HG03460 (cell line): ENCODE measurements around the gene RASA4B.
"Not testable (repeated sequence)": the region's sequence is repeated elsewhere in the genome, so short reads cannot be mapped to it uniquely, and the experiment has no call there.

Experiments
- ATAC-seq: cut with Tn5 transposase; IDR thresholded peaks from one replicate; pipeline ENCODE4 v1.9.1; 2021; ENCODE audit not compliant: unreplicated experiment

RASA4B gene

GRCh38 chr7:102455596-102455995, 62.0 kb downstream of the RASA4B start:
- ATAC-seq, result no peak

GRCh38 chr7:102454932-102455331, 62.6 kb downstream of the RASA4B start:
- not testable (repeated sequence) for ATAC-seq

GRCh38 chr7:102454468-102454867, 63.1 kb downstream of the RASA4B start:
- no peak for ATAC-seq

GRCh38 chr7:102453319-102453718, 64.3 kb downstream of the RASA4B start:
- no peak for ATAC-seq

- no peak for ATAC-seq
Measured at GRCh38 chr7:102452451-102452850, 65.1 kb downstream of the RASA4B start.

GRCh38 chr7:102451371-102452054, 66.1 kb downstream of the RASA4B start:
- ATAC-seq, result no peak

GRCh38 chr7:102450242-102450641, 67.3 kb downstream of the RASA4B start:
- no peak for ATAC-seq

GRCh38 chr7:102449136-102449535, 68.4 kb downstream of the RASA4B start:
- no peak for ATAC-seq

- ATAC-seq, result no peak
Measured at GRCh38 chr7:102447311-102447710, 70.3 kb downstream of the RASA4B start.

GRCh38 chr7:102446387-102447156, 71.0 kb downstream of the RASA4B start:
- no peak for ATAC-seq

GRCh38 chr7:102445674-102446071, 71.9 kb downstream of the RASA4B start:
- no peak for ATAC-seq

GRCh38 chr7:102444961-102445673, 72.5 kb downstream of the RASA4B start:
- ATAC-seq, result peak; percentile 41

- no peak for ATAC-seq
Measured at GRCh38 chr7:102439963-102440795, 77.4 kb downstream of the RASA4B start.

- ATAC-seq, result no peak
Measured at GRCh38 chr7:102436118-102436517, 81.5 kb downstream of the RASA4B start.

GRCh38 chr7:102434039-102434486, 83.5 kb downstream of the RASA4B start:
- ATAC-seq, result peak; percentile 24

- peak; percentile 48 for ATAC-seq
Measured at GRCh38 chr7:102433219-102434038, 84.1 kb downstream of the RASA4B start, which contains the start of gene ORAI2. TSS of gene ORAI2 (plus strand) at chr7:102433575. CDS start at chr7:102438957, 5,382 bp downstream.
